Measurements from ENCODE around the gene C4orf46. TPM values are rescaled to one million over a fixed set of nuclear protein-coding genes. Genes with fewer than 3 reads are reported as not detected.

C4orf46 gene
- total RNA-seq, 4 donors from 2014 or later, result 1.6 to 3.3 (median 2.7) TPM

DNA sequence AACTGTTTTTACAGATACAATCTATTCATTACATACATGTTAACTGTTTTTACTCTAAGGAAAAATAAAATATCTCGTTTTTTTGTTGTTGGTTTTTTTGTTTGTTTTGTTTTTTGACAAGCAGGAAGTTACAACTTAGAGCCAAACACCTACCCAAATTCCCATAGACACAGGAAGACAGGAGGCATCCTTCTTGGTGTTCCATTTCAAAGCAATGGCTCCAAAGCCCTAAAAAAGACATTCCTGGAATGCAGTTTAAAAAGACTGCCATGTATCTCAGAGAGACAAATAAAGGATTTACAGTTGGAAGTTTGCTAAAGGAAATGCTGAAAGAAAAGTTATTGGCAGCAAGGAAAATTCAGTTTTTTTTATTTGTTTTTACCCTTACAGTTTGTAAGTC, 17.1 kb upstream of the C4orf46 start:
- H3K27ac ChIP-seq, result no peak overlapping the region
- TF ChIP-seq, protein P1, sequence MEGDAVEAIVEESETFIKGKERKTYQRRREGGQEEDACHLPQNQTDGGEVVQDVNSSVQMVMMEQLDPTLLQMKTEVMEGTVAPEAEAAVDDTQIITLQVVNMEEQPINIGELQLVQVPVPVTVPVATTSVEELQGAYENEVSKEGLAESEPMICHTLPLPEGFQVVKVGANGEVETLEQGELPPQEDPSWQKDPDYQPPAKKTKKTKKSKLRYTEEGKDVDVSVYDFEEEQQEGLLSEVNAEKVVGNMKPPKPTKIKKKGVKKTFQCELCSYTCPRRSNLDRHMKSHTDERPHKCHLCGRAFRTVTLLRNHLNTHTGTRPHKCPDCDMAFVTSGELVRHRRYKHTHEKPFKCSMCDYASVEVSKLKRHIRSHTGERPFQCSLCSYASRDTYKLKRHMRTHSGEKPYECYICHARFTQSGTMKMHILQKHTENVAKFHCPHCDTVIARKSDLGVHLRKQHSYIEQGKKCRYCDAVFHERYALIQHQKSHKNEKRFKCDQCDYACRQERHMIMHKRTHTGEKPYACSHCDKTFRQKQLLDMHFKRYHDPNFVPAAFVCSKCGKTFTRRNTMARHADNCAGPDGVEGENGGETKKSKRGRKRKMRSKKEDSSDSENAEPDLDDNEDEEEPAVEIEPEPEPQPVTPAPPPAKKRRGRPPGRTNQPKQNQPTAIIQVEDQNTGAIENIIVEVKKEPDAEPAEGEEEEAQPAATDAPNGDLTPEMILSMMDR (IDR thresholded peaks at IDR 0.05), result no peak
- TF ChIP-seq POLR2A (IDR thresholded peaks at IDR 0.05), result no peak
- H3K27me3 ChIP-seq, result no peaks in the 10 kb centered on the region
- H3K4me1 ChIP-seq, result no peaks in the 10 kb centered on the region
- no peak overlapping the region for H3K4me3 ChIP-seq
- H3K36me3 ChIP-seq, result peaks cover 0 to 15% (median 0%) of the 10 kb centered on the region in 3 donors
- no peak for DNase-seq
- no peaks in the 10 kb centered on the region for H3K9me3 ChIP-seq

DNA sequence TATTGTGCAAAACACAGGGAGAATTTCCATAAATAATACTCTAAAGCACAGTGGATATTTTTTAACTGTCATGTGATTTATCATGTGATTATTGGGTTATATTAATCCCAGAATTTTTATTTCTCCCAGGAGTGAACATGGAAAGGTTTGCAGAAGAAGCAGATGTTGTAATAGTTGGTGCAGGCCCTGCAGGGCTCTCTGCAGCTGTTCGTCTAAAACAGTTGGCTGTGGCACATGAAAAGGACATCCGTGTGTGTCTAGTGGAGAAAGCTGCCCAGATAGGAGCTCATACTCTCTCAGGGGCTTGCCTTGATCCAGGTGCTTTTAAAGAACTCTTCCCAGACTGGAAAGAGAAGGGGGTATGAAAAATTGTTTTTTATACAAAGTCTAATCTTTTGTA, 10.4 kb upstream of the C4orf46 start:
- peaks cover 0 to 19% (median 0%) of the 10 kb centered on the region in 3 donors for H3K36me3 ChIP-seq
- DNase-seq, result no peak
- no peaks in the 10 kb centered on the region for H3K9me3 ChIP-seq
- peaks cover 0 to 2% (median 0%) of the 10 kb centered on the region in 4 donors for H3K4me1 ChIP-seq
- H3K27ac ChIP-seq, result no peak overlapping the region
- H3K4me3 ChIP-seq, result no peak overlapping the region
- TF ChIP-seq, protein P1 (IDR thresholded peaks at IDR 0.05), result no peak
- TF ChIP-seq POLR2A (IDR thresholded peaks at IDR 0.05), result no peak
- H3K27me3 ChIP-seq, result no peaks in the 10 kb centered on the region

DNA sequence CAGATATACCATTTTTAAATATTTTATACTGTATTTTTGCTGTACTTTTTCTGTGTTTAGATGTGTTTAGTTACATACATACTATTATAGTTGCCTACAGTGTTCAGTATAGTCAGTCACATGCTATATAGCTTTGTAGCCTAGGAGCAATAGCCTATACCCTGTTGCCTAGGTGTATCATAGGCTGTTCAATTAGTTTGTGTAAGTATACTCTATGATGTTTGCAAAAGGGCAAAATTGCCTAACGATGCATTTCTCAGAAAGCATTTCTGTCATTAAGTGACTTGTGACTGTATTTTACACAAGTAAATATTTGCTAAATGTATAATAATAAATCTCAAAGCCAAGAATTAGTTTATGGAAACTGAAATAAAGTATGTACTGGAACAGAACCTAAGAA, 9.9 kb upstream of the C4orf46 start:
- Histone ChIP-seq H3K4me3 (no peak overlapping the region), H3K27ac (no peak overlapping the region), H3K27me3 (no peaks in the 10 kb centered on the region), H3K9me3 (no peaks in the 10 kb centered on the region), H3K36me3 (peaks cover 0 to 19% (median 0%) of the 10 kb centered on the region in 3 donors), H3K4me1 (peaks cover 0 to 2% (median 0%) of the 10 kb centered on the region in 4 donors)
- no peak for TF ChIP-seq POLR2A (IDR thresholded peaks at IDR 0.05)
- TF ChIP-seq, protein P1 (IDR thresholded peaks at IDR 0.05), result no peak
- DNase-seq, result no peak

DNA sequence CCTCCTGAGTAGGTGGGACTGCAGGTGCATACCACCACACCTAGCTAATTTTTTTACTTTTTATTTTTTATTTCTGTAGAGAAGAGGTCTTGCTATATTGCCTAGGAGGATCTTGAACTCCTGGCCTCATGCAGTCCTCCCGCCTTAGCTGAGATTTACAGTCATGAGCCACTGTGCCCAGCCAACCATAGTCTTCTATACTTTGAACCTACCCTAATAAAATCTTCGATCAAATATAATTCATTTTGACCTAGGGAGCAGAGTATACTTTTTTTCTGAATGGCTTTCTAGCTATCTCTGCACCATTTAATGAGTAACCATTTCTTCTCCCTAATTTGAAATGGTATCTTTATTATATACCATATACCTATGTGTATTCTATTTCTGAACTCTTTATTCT, 7.1 kb upstream of the C4orf46 start:
- TF ChIP-seq POLR2A (IDR thresholded peaks at IDR 0.05), result no peak
- TF ChIP-seq, protein P1 (IDR thresholded peaks at IDR 0.05), result no peak
- DNase-seq, result no peak

DNA sequence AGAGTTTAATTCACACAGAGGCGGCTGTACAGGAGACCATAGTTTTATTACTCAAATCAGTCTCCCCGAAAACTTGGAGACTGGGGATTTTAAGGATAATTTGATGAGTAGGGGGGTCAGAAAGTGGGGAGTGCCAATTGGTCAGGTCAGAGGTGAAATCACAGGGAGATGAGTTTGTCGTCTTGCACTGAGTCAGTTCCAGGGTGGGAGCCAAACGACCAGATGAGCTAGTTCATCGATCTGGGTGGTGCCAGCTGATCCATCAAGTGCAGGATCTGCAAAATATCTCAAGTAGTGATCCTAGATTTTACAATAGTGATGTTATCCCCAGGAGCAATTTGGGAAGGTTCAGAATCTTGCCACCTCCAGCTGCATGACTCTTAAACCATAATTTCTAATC, 4.4 kb upstream of the C4orf46 start:
- Histone ChIP-seq H3K27me3 (no peaks in the 10 kb centered on the region), H3K27ac (no peak overlapping the region), H3K9me3 (no peaks in the 10 kb centered on the region), H3K4me3 (no peak overlapping the region), H3K4me1 (peaks cover 0 to 14% (median 1%) of the 10 kb centered on the region in 4 donors), H3K36me3 (no peaks in the 10 kb centered on the region)
- DNase-seq, result no peak
- TF ChIP-seq POLR2A (IDR thresholded peaks at IDR 0.05), result no peak
- TF ChIP-seq, protein P1 (IDR thresholded peaks at IDR 0.05), result no peak

More for the DNA sequence above, 7.1 kb upstream of the C4orf46 start:
- Histone ChIP-seq H3K36me3 (peaks cover 0 to 12% (median 0%) of the 10 kb centered on the region in 3 donors), H3K27ac (no peak overlapping the region), H3K27me3 (no peaks in the 10 kb centered on the region), H3K9me3 (no peaks in the 10 kb centered on the region), H3K4me1 (peaks cover 0 to 5% (median 1%) of the 10 kb centered on the region in 4 donors), H3K4me3 (no peak overlapping the region)

DNA sequence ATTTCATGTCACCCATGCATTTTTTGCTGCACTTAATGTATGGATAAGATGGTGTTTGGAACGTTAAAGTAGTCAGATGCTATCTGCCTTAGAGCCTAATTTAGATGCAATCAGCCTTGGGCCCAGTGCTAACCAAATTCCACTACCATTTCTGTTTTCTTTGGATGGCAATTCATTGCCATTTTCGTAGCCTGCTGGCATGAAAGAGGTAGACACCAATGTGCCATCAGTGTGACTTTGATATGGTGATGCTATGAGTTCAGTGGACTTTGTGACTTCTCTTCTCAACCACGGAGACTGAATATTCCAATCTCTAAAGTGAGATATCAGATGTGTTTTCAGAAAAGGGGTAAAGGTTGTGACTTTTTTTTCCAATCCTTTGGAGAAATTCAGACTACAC, 1.9 kb upstream of the C4orf46 start:
- Histone ChIP-seq H3K27ac (no peak overlapping the region), H3K4me3 (no peak overlapping the region), H3K36me3 (no peaks in the 10 kb centered on the region), H3K9me3 (no peaks in the 10 kb centered on the region), H3K4me1 (peaks cover 0 to 21% (median under 1%) of the 10 kb centered on the region in 4 donors), H3K27me3 (no peaks in the 10 kb centered on the region)
- no peak for TF ChIP-seq POLR2A (IDR thresholded peaks at IDR 0.05)
- TF ChIP-seq, protein P1 (IDR thresholded peaks at IDR 0.05), result peak in 2 of 6 experiments; percentile 4 to 7
- no peak for DNase-seq
